K562 (cell line): ENCODE measurements around the gene FAM167B. TPM values are rescaled to one million over a fixed set of nuclear protein-coding genes. Genes with fewer than 3 reads are reported as not detected.

ENCODE experiments used
- CHCHD3 ChIP-seq: fragments of 250-450 bp; sonication (Bioruptor Pico); IDR thresholded peaks from 2 replicates; pipeline ENCODE4 v2.1.2; 2022; ENCODE audit warnings: mild to moderate bottlenecking
- CHD1 ChIP-seq: fragments of 200-600 bp; sonication (generic); IDR thresholded peaks from one replicate; pipeline ENCODE4 v1.6.1; 2012; ENCODE audit warnings: mild to moderate bottlenecking, moderate library complexity, low read length, inconsistent platforms
- CHD2 ChIP-seq: IDR thresholded peaks from 2 replicates; pipeline ENCODE4 v1.6.1; 2011; ENCODE audit warnings: low read depth, low read length
- HOXB6 ChIP-seq: fragments of 250-450 bp; sonication (Bioruptor Pico); IDR thresholded peaks from 2 replicates; pipeline ENCODE4 v1.5.1; 2022; ENCODE audit warnings: mild to moderate bottlenecking, borderline replicate concordance
- MAFF ChIP-seq: IDR thresholded peaks from 2 replicates; pipeline ENCODE4 v1.6.1; 2012; ENCODE audit warnings: low read length, improper control_type of control experiment
- SPI1 ChIP-seq: IDR thresholded peaks from 2 replicates; pipeline ENCODE4 v1.6.1; 2011; ENCODE audit warnings: low read depth, low read length, control low read depth, borderline replicate concordance
- ZNF764 ChIP-seq: fragments of 250-450 bp; sonication (Bioruptor Pico); IDR thresholded peaks from 2 replicates; pipeline ENCODE4 v1.4.0; 2020; ENCODE audit warnings: low read depth, mild to moderate bottlenecking, moderate library complexity
- polyA plus RNA-seq, 8 experiments: library from polyadenylated mRNA; depleted of rRNA in 4 of 8; stranded (reverse) in 5 of 8; unstranded in 3 of 8; fragments of >200 nt; fragmentation: Nextera tagmentation in 2 of 8; fragmentation: Illumina TruSeq in 1 of 8; extraction: Ambion mirVana in 2 of 8; extraction: Trizol in 1 of 8; gene quantifications; 2 replicates each; pipeline versions ENCODE4 v1.2.1 to v1.2.3, GENCODE V29; 2011 to 2014; ENCODE audit warnings: inconsistent platforms in 1 of 8, missing spikeins in 1 of 8
- total RNA-seq, 7 experiments: library from RNA; depleted of rRNA in 6 of 7; stranded (reverse); fragments of >200 nt in 6 of 7; fragmentation: Illumina TruSeq in 2 of 7; extraction: Trizol in 2 of 7; gene quantifications; 2 replicates each; pipeline versions ENCODE4 v1.2.1 to v1.2.3, GENCODE V29; 2011 to 2021; ENCODE audit warnings: low replicate concordance in 1 of 7
- TF ChIP-seq, protein P1 (sequence below), 2 experiments: fragments of 450-650 bp; IDR thresholded peaks; 2 replicates each; pipeline ENCODE4 v1.6.1; 2018; ENCODE audit warnings: mild to moderate bottlenecking in 2 of 2, low read depth in 1 of 2; ENCODE audit not compliant: partially characterized antibody in 2 of 2
- TF ChIP-seq, protein P2 (sequence below), 2 experiments: fragments of 250-450 bp in 1 of 2; fragments of 450-650 bp in 1 of 2; sonication (Bioruptor Pico) in 1 of 2; IDR thresholded peaks; 2 replicates each; pipeline versions ENCODE4 v1.6.1 to v1.8.0; 2016 to 2021; ENCODE audit warnings: mild to moderate bottlenecking in 2 of 2, moderate library complexity in 2 of 2, missing compliant biosample characterization in 1 of 2, missing genetic modification characterization in 1 of 2
- TF ChIP-seq, protein P3 (sequence below): fragments of 450-650 bp; IDR thresholded peaks from 2 replicates; pipeline ENCODE4 v1.6.1; 2017; ENCODE audit warnings: antibody characterized with exemption, mild to moderate bottlenecking
- TF ChIP-seq, protein P4 (sequence below): sonication (generic); formaldehyde crosslinking; IDR thresholded peaks from 2 replicates; pipeline ENCODE4 v1.8.1; 2022; ENCODE audit warnings: missing genetic modification reagents
- TF ChIP-seq, protein P5 (sequence below): fragments of 150-350 bp; conservative IDR thresholded peaks from 2 replicates; pipeline ENCODE4 v1.6.1; 2014; ENCODE audit warnings: low read length

Gene FAM167B
- total and polyA plus RNA-seq, 9 of the 15 experiments (the other 6 are each of a cell fraction or from before 2014, with no cell fraction given): not detected

DNA sequence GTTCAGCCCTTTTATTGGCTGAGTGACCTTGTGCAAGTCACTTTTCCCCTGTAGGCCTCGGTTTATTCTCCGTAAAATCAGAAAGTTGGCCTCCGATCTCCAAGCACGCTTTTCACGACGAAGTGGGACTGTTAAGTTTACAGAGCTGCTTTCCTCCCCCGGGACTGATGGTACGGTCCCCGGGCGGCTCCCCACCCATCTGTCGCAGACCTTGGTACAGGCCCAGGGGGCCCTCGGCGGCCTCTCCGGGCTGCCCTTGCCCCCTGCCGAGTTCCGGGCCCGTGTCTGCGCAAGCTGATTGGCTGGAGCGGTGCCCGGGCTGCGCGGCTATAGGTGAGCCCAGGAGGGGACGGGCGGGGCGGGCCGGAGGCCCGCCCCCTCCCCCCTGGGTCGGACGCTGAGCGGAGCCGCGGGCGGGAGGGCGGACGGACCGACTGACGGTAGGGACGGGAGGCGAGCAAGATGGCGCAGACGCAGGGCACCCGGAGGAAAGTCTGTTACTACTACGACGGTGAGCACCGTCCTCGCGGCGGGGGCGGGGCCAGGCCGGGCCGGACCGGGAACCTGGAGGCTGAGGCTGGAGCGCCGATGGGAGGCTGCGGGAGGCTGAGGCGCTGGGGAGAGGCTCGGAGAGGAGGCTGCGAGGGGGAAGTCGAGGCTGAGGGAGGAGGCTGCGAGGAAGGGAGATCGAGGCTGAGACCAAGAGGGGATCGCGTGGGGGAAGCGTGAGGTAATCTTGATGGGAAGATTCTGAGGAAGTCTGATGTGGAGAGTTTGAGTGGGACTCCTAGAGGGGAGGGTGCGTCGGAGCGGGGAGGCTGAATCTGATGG lies 44.9 kb downstream of the FAM167B start, which contains the start of gene HDAC1 (continued):
- TF ChIP-seq, protein P1, sequence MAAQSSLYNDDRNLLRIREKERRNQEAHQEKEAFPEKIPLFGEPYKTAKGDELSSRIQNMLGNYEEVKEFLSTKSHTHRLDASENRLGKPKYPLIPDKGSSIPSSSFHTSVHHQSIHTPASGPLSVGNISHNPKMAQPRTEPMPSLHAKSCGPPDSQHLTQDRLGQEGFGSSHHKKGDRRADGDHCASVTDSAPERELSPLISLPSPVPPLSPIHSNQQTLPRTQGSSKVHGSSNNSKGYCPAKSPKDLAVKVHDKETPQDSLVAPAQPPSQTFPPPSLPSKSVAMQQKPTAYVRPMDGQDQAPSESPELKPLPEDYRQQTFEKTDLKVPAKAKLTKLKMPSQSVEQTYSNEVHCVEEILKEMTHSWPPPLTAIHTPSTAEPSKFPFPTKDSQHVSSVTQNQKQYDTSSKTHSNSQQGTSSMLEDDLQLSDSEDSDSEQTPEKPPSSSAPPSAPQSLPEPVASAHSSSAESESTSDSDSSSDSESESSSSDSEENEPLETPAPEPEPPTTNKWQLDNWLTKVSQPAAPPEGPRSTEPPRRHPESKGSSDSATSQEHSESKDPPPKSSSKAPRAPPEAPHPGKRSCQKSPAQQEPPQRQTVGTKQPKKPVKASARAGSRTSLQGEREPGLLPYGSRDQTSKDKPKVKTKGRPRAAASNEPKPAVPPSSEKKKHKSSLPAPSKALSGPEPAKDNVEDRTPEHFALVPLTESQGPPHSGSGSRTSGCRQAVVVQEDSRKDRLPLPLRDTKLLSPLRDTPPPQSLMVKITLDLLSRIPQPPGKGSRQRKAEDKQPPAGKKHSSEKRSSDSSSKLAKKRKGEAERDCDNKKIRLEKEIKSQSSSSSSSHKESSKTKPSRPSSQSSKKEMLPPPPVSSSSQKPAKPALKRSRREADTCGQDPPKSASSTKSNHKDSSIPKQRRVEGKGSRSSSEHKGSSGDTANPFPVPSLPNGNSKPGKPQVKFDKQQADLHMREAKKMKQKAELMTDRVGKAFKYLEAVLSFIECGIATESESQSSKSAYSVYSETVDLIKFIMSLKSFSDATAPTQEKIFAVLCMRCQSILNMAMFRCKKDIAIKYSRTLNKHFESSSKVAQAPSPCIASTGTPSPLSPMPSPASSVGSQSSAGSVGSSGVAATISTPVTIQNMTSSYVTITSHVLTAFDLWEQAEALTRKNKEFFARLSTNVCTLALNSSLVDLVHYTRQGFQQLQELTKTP (IDR thresholded peaks at IDR 0.05; ENCODE audit: low read depth in 1 of 2, partially characterized antibody in 2 of 2): peak; percentile 66 to 68
- no peak; the same call in 1 of the 2 replicates for TF ChIP-seq HOXB6 (CRISPR knock-in tag)
- TF ChIP-seq, protein P2, sequence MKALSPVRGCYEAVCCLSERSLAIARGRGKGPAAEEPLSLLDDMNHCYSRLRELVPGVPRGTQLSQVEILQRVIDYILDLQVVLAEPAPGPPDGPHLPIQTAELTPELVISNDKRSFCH (CRISPR knock-in tag; IDR thresholded peaks at IDR 0.05): no peak
- TF ChIP-seq, protein P2 (tag; IDR thresholded peaks at IDR 0.05): peak; percentile 66; the same call in 1 of the 2 replicates
- TF ChIP-seq, protein P3, sequence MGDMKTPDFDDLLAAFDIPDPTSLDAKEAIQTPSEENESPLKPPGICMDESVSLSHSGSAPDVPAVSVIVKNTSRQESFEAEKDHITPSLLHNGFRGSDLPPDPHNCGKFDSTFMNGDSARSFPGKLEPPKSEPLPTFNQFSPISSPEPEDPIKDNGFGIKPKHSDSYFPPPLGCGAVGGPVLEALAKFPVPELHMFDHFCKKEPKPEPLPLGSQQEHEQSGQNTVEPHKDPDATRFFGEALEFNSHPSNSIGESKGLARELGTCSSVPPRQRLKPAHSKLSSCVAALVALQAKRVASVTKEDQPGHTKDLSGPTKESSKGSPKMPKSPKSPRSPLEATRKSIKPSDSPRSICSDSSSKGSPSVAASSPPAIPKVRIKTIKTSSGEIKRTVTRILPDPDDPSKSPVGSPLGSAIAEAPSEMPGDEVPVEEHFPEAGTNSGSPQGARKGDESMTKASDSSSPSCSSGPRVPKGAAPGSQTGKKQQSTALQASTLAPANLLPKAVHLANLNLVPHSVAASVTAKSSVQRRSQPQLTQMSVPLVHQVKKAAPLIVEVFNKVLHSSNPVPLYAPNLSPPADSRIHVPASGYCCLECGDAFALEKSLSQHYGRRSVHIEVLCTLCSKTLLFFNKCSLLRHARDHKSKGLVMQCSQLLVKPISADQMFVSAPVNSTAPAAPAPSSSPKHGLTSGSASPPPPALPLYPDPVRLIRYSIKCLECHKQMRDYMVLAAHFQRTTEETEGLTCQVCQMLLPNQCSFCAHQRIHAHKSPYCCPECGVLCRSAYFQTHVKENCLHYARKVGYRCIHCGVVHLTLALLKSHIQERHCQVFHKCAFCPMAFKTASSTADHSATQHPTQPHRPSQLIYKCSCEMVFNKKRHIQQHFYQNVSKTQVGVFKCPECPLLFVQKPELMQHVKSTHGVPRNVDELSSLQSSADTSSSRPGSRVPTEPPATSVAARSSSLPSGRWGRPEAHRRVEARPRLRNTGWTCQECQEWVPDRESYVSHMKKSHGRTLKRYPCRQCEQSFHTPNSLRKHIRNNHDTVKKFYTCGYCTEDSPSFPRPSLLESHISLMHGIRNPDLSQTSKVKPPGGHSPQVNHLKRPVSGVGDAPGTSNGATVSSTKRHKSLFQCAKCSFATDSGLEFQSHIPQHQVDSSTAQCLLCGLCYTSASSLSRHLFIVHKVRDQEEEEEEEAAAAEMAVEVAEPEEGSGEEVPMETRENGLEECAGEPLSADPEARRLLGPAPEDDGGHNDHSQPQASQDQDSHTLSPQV: peak; percentile 96
- TF ChIP-seq ZNF764 (CRISPR knock-in tag): no peak
- no peak for TF ChIP-seq SPI1
- peak; percentile 79 for TF ChIP-seq CHD2
- TF ChIP-seq, protein P4, sequence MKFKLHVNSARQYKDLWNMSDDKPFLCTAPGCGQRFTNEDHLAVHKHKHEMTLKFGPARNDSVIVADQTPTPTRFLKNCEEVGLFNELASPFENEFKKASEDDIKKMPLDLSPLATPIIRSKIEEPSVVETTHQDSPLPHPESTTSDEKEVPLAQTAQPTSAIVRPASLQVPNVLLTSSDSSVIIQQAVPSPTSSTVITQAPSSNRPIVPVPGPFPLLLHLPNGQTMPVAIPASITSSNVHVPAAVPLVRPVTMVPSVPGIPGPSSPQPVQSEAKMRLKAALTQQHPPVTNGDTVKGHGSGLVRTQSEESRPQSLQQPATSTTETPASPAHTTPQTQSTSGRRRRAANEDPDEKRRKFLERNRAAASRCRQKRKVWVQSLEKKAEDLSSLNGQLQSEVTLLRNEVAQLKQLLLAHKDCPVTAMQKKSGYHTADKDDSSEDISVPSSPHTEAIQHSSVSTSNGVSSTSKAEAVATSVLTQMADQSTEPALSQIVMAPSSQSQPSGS: no peak; the same call in 1 of the 2 replicates
- TF ChIP-seq, protein P5, sequence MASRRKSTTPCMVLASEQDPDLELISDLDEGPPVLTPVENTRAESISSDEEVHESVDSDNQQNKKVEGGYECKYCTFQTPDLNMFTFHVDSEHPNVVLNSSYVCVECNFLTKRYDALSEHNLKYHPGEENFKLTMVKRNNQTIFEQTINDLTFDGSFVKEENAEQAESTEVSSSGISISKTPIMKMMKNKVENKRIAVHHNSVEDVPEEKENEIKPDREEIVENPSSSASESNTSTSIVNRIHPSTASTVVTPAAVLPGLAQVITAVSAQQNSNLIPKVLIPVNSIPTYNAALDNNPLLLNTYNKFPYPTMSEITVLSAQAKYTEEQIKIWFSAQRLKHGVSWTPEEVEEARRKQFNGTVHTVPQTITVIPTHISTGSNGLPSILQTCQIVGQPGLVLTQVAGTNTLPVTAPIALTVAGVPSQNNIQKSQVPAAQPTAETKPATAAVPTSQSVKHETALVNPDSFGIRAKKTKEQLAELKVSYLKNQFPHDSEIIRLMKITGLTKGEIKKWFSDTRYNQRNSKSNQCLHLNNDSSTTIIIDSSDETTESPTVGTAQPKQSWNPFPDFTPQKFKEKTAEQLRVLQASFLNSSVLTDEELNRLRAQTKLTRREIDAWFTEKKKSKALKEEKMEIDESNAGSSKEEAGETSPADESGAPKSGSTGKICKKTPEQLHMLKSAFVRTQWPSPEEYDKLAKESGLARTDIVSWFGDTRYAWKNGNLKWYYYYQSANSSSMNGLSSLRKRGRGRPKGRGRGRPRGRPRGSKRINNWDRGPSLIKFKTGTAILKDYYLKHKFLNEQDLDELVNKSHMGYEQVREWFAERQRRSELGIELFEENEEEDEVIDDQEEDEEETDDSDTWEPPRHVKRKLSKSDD: no peak
- peak; percentile 46; the same call in 1 of the 2 replicates for TF ChIP-seq MAFF
- 0 out of 2 replicates have a peak, but pooled peaks have one; percentile 73 for TF ChIP-seq CHCHD3 (CRISPR knock-in tag)
- TF ChIP-seq CHD1: peak; percentile 93
